ENCODE data around the gene DNASE1L1. TPM values are rescaled to one million over a fixed set of nuclear protein-coding genes. Genes with fewer than 3 reads are reported as not detected.

DNASE1L1 gene
- total RNA-seq, 1 donor from 2014 or later = 49.2 TPM

- peak; percentile 40 for DNase-seq
Observed at GRCh38 chrX:154436374-154436982, 27.4 kb upstream of the DNASE1L1 start.

DNA sequence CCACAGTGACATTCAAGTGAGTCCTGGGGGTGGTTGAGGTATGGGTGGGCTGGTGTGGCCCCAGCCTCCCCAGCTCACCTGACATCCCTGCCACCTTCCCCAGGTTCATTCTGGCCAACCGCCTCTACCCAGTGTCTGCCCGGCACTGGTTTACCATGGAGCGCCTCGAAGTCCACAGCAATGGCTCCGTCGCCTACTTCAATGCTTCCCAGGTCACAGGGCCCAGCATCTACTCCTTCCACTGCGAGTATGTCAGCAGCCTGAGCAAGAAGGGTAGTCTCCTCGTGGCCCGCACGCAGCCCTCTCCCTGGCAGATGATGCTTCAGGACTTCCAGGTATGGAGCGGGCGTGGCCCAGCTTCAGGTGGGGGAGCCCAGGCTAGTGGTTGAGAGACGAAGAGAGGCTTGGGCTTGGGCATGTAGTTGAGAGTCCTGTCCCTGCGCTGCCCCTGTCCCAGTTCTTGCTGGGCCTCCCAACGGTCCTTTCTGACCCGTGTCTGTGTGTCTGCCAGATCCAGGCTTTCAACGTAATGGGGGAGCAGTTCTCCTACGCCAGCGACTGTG, 26.2 kb upstream of the DNASE1L1 start:
- DNase-seq = no peak

GRCh38 chrX:154434394-154435168, 25.5 kb upstream of the DNASE1L1 start:
- no peak for DNase-seq

- DNase-seq = no peak
Observed at GRCh38 chrX:154433605-154434004, 24.6 kb upstream of the DNASE1L1 start.

DNA sequence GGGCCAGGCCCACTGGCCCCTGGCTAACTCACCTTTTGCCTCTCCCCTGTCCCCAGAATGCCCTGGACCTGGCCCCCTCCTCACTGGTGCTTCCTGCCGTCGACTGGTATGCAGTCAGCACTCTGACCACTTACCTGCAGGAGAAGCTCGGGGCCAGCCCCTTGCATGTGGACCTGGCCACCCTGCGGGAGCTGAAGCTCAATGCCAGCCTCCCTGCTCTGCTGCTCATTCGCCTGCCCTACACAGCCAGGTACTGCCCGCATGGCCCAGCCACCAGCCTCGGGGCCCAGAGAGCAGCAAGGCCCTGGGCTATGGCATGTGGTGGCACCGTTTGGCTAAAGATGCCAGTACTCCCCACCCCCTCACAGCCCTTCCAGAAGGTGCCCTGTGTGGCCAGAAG, 23.2 kb upstream of the DNASE1L1 start:
- DNase-seq = no peak

- DNase-seq = no peak
Observed at GRCh38 chrX:154431341-154431740, 22.3 kb upstream of the DNASE1L1 start.

DNA sequence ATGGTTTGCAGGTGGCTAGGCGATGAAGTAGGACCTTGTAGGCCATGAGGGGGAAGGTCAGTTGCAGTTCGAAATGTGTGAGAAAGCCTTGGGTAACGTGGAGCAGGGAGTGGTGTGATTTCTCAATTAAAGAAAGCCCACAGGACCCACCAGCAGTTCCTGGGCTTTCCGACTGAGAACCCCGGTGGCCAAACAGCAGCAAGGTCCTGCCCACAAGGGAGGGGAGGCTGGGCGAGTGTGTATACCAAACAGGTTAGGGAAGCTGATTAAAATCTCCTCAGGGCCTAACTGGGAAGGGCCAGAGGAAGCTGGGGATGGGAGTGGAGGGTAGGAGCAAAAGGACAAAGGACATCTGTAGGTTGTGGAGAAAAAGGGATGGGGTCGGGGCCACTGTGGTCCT, 21.9 kb upstream of the DNASE1L1 start:
- no peak for DNase-seq

DNA sequence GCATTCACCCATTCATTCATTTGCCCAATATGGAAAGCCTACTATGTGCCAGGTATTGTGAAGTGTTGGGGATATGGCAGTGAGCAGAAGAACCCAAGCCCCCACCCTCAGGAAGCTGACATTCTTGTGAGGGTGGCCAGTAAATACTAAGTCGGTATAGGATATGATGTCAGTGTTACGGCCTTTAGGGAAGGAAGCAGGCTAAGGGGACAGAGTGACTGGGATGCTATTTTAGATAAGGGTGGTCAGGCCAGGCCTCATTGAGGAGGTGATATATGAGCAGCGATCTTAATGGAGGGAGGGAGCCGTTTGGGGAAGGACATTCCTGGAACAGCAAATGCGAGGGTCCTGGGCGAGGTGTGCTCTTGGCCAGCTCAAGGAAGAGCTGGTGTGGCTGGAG, 21.4 kb upstream of the DNASE1L1 start:
- no peak for DNase-seq

GRCh38 chrX:154429711-154430110, 20.7 kb upstream of the DNASE1L1 start:
- DNase-seq = no peak

DNA sequence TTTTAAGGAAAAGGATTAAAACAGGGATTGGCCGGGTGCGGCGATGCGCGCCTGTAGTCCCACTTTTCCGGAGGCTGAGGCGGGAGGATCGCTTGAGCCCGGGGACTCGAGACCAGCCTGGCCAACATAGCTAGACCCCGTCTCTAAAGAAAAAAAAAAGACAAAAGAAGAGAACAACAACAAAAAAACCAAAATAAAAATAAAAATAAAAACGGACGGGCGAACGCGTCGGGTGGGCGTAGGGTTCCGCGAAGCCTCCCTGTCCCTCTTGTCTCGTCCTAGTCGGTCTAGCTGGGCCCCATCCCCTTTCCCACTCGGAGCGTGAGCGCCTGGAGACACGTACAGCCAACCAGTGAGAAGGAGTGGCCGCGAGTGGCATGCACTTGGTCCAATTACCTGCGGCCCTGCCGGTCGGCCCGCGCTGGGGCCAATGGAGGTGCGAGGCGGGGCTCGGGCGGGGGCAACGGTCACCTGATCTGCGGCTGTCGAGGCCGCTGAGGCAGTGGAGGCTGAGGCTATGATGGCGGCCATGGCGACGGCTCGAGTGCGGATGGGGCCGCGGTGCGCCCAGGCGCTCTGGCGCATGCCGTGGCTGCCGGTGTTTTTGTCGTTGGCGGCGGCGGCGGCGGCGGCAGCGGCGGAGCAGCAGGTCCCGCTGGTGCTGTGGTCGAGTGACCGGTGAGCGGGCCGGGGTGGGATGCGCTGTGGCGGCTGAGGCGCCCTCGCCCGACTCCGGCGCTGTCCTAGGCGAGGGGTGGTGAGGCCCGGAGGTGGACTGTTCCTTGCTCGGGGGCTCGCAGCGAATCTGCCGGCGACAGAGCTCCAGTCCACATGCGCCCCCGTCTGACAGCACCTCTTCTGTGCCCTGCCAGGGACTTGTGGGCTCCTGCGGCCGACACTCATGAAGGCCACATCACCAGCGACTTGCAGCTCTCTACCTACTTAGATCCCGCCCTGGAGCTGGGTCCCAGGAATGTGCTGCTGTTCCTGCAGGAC, 19.4 kb upstream of the DNASE1L1 start, which contains the start of gene ATP6AP1:
TSS of gene ATP6AP1 (plus strand) at position 502 of the 996 bp plus-strand sequence. CDS start at position 518, 16 bp downstream.
- DNase-seq = peak; percentile 96

DNA sequence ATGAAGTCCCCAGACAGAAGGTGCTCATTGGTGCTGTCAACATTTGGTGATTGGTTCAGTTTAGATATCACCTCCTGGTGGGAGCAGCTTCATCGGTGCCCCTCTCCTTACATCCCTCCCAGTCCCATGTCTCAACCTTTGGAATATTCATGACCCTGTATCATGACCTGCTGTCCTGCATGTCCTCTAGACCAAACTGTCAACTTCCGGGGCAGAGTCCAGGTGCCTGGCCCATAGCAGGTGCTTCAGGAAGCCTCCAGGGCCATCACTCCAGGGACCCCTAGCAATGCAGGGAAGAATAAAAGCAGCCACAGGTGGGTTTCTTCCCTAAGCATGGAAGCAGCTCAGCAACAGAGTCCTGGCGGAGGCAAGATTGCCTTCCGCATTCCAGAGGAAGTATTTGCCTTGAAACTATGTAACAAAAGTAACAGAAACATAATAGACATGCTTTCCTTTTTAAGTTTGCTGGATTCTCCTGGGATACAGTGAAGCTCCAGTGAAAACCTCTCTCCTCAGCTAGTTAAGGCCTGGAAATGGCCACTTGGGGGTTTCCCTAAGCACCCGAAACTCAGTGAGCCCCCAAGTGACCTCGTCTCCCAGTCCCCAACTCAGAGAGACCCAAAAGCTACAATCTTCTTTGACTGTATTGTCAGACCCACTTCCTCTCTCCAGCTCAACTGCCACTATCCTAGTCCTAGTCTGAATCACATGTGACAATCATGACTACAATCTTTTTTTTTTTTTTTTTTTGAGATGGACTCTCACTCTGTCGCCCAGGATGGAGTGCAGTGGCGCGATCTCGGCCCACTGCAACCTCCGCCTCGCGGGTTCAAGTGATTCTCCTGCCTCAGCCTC, 18.1 kb upstream of the DNASE1L1 start:
- no peak for DNase-seq

- no peak for DNase-seq
Observed at GRCh38 chrX:154420402-154420756, 11.3 kb upstream of the DNASE1L1 start.

DNA sequence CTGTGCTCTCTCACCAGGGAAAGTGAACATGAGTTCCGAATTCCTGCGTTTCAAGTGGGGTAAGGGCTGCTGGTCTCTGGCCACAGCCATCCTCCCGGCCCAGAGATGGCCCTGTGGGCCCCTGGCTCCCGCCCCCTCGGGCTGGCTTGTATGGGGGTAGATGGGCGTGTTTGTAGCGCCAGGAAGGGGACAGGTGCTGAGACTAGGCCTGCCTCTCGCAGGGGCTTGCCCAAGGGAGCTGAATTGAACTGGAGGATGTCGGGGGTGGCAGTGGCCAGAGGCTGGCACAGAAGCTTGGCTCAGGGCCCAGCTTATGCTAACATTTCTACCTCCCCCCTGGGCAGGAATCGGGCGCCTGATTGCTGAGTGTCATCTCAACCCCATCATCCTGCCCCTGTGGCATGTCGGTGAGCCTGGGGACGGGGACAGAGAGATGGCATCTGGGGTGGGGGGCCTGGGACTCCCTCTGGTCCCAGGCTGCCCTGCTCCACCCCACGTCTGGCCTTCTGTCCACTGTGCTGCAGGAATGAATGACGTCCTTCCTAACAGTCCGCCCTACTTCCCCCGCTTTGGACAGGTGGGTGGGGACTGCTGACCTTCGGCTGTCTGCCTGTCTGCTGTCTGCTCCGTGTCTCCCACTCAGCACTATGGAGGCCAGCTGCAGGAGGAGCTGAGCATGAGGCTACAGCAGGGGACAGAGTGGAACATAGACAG, 10.8 kb upstream of the DNASE1L1 start:
- no peak for DNase-seq

DNA sequence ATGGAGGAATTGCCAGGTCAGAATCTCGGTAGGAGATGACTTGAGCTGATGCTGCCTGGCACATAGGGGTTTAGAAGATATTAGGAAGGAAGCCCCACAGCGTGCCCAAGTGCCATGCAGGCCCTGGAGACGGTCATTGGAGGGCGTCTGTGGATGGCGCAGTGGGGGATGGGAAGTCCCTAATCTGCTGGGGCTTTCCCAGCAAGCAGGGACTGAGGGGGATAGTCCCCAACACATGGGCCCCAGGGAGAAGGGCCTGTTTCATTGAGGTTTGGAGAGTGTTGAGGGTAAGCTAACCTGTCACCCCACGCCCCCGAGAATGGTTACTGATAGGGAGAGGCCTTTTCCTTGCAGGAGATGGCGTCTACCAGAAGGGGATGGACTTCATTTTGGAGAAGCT, 10.1 kb upstream of the DNASE1L1 start:
- no peak for DNase-seq

GRCh38 chrX:154417157-154417556, 8.1 kb upstream of the DNASE1L1 start:
- no peak for DNase-seq

DNA sequence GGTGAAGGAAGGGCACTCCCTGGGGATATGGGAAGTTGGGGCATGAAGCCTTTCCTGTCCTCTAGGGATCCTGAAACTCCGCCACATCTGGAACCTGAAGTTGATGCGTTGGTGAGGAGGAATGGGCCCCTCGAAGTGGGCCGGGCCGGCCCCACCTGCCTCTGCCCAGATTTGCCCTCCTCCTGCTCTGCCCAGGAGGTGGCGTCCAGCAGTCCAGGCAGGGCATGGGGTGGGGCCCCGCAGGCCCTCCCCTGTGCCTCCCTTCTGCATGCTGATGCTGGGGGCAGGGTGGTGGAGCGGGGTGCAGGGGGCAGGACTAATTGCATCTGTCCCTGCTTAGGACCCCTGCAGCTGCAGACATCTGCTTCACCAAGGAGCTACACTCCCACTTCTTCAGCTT, 4.1 kb upstream of the DNASE1L1 start:
- DNase-seq = no peak

- no peak for DNase-seq
Observed at GRCh38 chrX:154412468-154412867, 3.4 kb upstream of the DNASE1L1 start.

DNA sequence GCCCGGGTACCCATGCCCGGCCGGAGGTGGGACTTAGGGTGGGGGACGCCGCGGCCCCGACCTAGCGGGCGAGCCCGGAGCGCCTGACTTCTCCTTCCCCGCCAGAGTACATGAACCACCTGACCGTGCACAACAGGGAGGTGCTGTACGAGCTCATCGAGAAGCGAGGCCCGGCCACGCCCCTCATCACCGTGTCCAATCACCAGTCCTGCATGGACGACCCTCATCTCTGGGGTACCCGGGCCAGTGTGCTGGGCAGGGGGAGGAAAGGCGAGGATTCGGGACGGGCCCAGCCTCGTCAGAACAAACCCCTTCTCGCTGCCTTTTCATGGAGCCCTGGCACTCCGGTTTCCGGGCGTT, 2.9 kb upstream of the DNASE1L1 start:
- peak; percentile 64 for DNase-seq

- DNase-seq = peak; percentile 24
Observed at GRCh38 chrX:154408659-154409221, 314 bp downstream of the DNASE1L1 start.

DNA sequence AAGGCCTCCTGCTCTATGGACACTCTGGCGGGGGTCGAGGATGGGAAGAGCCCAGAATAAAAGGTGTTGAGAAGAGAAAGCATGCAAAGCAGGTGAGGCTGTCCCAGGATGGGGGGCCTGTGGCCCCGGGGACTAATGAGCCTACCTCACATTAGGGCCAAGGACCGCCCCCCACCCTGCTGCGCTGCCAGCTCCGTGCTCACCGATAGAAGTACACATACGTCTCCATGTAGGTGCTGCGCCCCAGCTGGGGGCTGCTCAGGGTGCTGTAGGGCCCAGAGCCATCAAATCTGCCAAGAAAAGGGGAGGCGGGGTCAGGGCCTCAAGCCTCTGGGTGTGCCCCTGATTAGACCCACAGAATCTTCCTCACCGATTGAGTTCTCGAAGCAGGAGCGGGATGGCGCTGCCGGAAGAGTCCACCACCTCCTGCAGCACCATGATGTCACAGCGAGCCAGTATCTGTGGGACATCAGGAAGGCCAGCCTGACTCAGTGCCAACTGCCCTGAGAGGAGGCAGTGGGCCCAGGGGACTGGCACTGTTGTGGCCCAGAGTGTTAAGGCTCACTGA, 4.3 kb downstream of the DNASE1L1 start:
- no peak for DNase-seq
